Suppressor macrophage treated with lipopolysaccharide for 1 hour (primary cell): ENCODE data around the gene CIAO3.
"Not testable (repeated sequence)": the region's sequence is repeated elsewhere in the genome, so short reads cannot be mapped to it uniquely, and the experiment has no call there.

Source experiments
- DNase-seq, 3 donors: peaks; one replicate each; pipeline ENCODE4 v3.0.0-alpha.2; 2020 to 2022

Gene CIAO3

DNA sequence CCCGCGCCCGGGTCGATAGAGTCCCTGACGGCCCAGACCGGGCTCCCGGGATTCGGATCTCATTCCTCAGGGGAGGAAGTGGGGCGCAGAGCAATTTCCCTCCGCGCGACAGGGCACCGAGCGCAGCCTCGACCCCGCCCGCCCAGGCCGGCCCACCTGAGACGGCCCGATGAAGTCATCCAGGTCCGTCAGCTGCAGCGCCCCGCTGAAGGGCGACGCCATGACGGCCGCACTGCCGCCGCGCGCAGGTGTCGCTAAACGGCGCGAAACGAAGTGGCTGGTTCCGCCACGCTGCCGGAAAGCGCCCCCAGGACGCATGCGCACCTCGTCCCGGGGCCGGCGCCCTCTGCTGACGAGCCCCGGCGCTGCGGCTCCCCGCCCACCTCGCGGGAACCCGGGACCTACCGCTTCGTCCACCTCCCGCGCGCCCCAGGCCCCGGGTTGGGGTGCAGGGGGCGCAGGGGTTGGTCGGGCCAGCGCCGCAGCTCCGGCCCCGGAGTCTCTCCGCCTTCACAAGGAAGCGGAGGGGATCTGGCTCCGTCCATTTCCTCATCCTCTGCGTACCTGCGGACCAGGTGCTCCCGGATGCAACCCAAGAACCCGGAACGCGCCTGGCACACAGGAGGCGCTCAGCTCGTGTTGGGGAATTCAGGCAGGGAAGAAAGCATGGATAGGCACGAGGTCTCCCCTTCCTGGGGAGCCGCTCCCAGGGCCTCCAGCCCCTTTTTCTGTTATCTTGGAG lies at the start of gene CIAO3:
CIAO3 (minus strand) TSS at position 234 of the 742 bp plus-strand sequence; CDS start at position 222, 12 bp downstream.
- peak; percentile 92 to 96 (median 95) for DNase-seq

GRCh38 chr16:790086-790485 lies 49.3 kb upstream of the CIAO3 start:
- DNase-seq = no peak

GRCh38 chr16:789191-789850 lies 48.5 kb upstream of the CIAO3 start:
- DNase-seq = no peak

- DNase-seq = peak; percentile 95 to 99 (median 98)
These were observed 47.8 kb upstream of the CIAO3 start, which contains the start of gene CHTF18 for GRCh38 chr16:788399-789126. TSS of gene CHTF18 (plus strand) at chr16:788620. CDS start at chr16:788685, 65 bp downstream.

DNA sequence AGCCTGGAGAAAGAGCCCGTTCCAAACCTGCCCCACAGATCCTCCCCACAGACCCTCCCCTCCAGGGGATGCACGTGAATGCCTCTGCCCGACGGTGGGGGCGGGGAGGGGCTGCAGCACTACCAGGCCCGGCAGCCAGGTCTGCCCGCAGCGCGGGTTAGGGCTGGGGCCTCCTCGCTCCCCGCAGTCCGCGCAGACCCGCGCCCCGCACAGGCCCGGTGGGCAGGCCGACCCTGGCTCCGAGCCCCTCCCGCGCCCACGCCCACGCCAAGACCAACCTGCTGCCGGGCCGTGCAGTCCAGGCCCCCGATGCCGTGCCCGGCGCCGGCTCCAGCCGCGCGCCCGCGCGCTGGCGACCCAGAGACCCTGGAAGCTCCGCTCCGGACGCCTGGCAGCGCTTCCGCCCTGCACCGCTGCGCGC lies 47.2 kb upstream of the CIAO3 start, which contains the start of gene RPUSD1:
RPUSD1 (minus strand) TSS at position 404 of the 421 bp plus-strand sequence. CDS start 644 bp downstream, outside the sequence.
- no peak for DNase-seq

- peak in 2 of 3 donors; percentile 2 to 21 for DNase-seq
These were observed 46.6 kb upstream of the CIAO3 start for GRCh38 chr16:787321-787966.

DNA sequence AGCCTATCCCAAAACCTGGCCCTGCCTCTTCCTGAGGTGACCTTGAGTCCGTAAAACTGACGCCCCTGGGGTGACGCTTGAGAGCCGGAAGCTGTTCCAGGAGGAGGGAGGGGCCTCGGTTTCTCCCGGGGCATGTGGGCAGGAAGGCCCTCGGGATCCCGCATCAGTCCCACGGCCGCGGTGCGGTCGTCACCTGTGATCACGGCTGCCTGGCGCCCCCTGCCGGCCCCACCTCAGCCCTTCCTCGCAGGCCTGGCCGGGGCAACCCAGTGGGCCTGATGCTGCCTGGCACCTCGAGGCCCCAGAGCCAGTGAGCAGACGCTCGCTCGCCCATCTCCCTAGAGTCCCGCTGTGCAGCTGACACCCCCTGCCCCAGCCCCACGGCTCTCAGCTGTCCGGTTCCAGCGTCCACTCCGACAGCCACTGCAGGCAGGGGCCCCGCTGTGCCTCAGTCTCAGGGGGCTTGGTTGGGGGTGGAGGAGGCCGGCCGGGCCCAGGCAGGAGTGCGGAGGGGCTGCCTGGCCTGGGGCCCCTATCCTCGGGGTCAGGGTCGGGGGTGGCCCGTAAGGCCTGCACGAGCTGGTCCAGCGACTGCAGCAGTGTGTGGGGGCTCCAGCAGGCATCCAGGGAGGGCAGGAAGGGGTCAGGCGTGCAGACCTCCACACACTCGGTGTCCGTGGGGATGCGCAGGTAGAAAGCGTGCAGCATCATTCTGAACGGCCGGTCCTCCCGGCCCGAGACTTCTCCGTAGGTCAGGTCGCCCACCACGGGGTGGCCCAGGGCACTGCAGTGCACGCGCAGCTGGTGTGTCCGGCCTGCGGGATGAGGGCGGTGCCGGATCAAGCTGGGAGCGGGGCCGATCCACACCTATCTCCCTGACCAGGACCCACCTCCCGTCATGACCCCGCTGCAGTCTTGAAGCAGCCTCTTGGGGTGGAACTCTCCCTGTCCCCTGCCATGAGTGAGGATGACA lies 45.1 kb upstream of the CIAO3 start:
- DNase-seq = peak; percentile 78 to 92 (median 81)

DNA sequence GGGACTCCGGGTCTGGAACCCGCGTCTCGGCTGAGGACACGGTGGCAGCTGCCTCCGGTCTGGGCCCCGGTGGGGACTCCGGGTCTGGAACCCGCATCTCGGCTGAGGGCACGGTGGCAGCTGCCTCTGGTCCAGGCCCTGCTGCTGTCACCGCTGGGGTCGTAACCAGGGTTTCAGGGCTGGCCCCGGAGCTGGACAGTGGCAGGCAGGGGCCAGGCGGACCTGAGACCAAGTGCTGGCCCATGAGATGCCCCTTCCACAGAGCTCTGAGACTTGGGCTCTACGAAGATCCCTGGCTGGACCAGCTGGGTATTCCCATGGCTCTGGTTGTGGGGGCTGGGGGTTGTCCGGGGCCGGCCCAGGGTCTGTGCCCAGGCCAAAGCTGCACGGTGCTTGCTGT lies 43.6 kb upstream of the CIAO3 start:
- no peak for DNase-seq

DNA sequence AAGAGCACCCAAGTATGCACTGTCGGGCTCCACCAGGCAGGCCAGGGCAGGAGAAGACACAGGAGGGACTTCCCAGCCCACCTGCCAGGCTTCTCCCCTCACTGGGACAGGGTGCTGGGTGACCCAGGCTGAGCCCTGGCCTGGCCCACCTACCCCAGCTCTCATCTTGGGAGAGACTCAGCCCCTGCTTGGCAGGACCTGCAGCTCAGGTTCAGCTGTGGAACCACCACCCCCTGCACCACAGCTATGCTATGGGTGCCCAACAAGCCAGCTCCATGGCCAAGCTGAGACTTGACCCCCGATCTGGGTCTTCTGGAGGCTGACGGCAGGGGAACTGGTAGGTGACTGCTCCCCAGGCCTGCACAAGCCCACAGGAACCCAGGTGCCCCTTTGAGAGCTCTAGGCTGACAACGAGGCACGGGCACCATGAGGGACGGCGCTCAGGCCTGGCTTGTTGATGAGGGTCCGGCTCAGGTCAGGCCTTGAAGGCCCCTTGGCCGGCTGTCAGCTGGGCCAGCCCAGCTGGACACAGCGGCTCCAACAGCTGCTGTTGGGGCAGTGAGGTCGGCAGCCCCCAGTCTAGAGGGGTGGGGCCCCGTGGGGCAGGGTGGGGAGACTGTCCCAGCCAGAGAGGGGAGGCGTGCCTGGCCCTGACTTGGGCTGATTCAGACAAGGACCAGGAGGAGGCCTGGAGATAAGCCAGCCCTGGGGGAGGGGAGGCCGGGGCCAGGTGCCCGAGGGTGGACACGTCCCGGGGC lies 42.8 kb upstream of the CIAO3 start:
- DNase-seq = no peak

- no peak for DNase-seq
These were observed 42.1 kb upstream of the CIAO3 start for GRCh38 chr16:782766-783403.

- no peak for DNase-seq
These were observed 41.5 kb upstream of the CIAO3 start for GRCh38 chr16:782258-782657.

DNA sequence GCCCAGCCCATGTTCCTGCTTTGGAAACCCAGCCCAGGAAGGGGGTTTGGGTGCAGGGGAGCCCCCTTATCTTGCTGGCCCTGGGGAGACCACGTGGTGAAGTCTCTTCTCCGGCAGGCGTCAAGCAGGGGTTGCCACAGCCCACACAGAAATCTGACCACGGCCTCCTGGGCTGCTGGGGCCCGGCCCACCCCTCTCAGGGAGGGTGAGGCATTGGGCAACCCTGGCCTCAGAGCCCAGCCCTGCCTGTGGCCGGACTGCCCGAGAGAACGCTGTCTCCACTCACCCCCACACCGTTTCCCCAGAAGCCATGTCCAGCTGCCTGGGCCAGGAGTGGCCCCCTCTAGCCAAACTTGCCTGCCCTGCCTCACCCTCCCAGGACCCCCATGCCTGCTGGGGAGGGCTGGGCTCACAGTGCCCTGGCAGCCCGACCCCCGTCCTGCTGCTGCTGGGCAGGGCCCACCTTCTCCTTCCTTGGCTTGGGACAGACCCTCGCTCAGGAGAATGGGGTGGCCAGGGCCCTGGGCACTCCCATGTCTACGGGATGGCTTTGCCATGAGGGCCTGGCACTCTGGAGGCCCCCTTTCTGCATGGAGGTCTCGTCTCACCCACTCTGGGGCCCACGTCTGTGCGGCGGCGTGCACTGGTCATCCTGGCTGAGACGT lies 40.7 kb upstream of the CIAO3 start:
- no peak for DNase-seq

- no peak for DNase-seq
These were observed 39.5 kb upstream of the CIAO3 start for GRCh38 chr16:780296-780695.

DNA sequence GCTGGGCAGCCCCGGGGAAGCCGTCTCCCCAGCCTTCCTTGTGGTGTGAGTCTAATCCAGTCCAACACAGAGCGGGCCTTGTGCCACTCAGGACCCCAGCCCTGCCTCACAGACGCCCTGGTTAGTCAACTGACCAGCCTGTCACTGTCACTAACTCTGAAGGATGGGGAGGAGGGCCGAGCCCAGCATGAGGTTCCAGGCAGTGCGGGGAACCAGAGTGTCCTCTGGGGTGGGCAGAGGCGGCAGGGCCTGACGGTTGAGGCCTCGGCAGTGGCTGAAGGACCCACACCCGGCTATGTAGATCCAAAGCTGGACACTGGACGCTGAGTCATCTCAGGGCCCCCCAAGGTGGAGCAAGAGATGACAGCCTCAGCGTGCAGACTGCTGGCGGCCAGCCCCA lies 38.8 kb upstream of the CIAO3 start:
- no peak for DNase-seq

DNA sequence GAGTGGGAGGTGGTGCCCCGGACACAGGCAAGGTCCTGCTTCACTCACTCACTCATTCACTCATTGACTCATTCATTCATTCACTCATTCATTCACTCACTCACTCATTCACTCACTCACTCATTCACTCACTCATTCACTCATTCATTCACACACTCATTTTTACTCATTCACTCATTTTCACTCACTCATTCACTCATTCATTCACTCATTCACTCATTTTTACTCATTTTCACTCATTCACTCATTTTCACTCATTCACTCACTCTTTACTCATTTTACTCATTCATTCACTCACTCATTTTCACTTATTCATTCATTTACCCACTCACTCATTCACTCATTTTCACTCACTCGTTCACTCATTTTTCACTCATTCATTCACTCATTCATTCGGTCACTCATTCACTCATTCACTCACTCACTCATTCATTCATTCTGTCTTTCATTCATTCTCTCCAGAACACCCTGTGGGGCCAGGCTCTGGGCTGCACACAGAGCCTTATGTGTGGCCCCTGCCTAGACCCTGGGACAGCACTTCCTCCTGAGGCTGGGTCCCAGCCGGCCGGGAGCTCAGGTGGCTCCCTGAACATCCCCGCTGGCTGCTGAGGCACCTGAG lies 38.2 kb upstream of the CIAO3 start:
- DNase-seq = no peak

GRCh38 chr16:778447-778846 lies 37.6 kb upstream of the CIAO3 start:
- no peak for DNase-seq

GRCh38 chr16:777826-778225 lies 37.0 kb upstream of the CIAO3 start:
- DNase-seq = no peak

GRCh38 chr16:776824-777223 lies 36.0 kb upstream of the CIAO3 start:
- DNase-seq = no peak

DNA sequence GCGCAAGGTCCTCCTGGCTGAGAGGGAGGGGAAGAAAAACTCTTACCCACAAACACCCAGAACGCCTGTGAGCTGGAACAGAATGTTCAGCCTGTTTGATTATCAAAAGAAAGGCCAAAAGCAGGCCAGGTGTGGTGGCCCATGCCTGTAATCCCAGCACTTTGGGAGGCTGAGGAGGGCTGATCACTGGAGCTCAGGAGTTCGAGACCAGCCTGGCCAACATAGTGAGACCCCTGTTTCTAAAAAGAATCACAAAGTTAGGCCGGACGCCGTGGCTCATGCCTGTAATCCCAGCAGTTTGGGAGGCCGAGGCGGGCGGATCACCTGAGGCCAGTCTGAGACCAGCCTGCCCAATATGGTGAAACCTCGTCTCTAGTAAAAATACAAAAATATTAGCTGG lies 35.5 kb upstream of the CIAO3 start:
- not testable (repeated sequence) for DNase-seq
